HEK293 (cell line): ENCODE results near the gene ZBTB20.

ENCODE experiments used
- CTCF ChIP-seq: fragments of 450-650 bp; formaldehyde crosslinking; IDR thresholded peaks from 2 replicates; pipeline ENCODE4 v1.5.1; 2016; ENCODE audit warnings: missing biosample characterization, missing genetic modification characterization
- PRDM10 ChIP-seq: fragments of 450-650 bp; formaldehyde crosslinking; IDR thresholded peaks from 2 replicates; pipeline ENCODE4 v1.5.1; 2016; ENCODE audit warnings: missing biosample characterization, missing genetic modification characterization
- ZBTB11 ChIP-seq: fragments of 450-650 bp; formaldehyde crosslinking; conservative IDR thresholded peaks from 2 replicates; pipeline ENCODE4 v1.5.1; 2016; ENCODE audit warnings: low read depth, missing biosample characterization, missing genetic modification characterization
- ZNF132 ChIP-seq: fragments of 450-650 bp; formaldehyde crosslinking; IDR thresholded peaks from 2 replicates; pipeline ENCODE4 v1.5.1; 2017; ENCODE audit warnings: missing biosample characterization, missing genetic modification characterization, borderline replicate concordance

- TF ChIP-seq CTCF (tag by site-specific recombination) = no peak
- no peak for TF ChIP-seq ZNF132
- no peak for TF ChIP-seq PRDM10 (tag by site-specific recombination)
- no peak for TF ChIP-seq ZBTB11 (tag by site-specific recombination)
These were observed 640.3 kb downstream of the ZBTB20 start for GRCh38 chr3:114506591-114507300.
